Measurements from ENCODE around the gene ZNF787. TPM values are rescaled to one million over a fixed set of nuclear protein-coding genes. Genes with fewer than 3 reads are reported as not detected.
A peak's percentile ranks its signal among the peaks of the same experiment; 100 is the strongest.

Gene ZNF787
- total and polyA plus RNA-seq, 2 of the 13 experiments (the other 11 are each of a cell fraction or from before 2014, with no cell fraction given) = 15.1 to 42.8 TPM

GRCh38 chr19:56144376-56144775 lies 23.3 kb upstream of the ZNF787 start:
- Histone ChIP-seq H4K20me1 (ENCODE audit: insufficient read depth, low read length) (peaks cover 5% of the 10 kb centered on the region; the same call in 1 of the 2 replicates), H3K4me3 (replicated peaks in 1 of 3; ENCODE audit: insufficient read depth in 1 of 3, low read depth in 2 of 3, low read length in 3 of 3) (no peak overlapping the region), H3K4me2 (ENCODE audit: low read depth, low read length) (no peak overlapping the region), H3K27ac (ENCODE audit: extremely low read length, insufficient read depth, low read length) (peak overlapping the region; percentile 100), H3K4me1 (ENCODE audit: insufficient read depth, low read length) (peaks cover 54% of the 10 kb centered on the region), H3K27me3 (ENCODE audit: control insufficient read depth in 1 of 2, insufficient read depth in 2 of 2, low read length in 2 of 2) (no peaks in the 10 kb centered on the region; a peak in 1 of 5 replicates), H3K79me2 (ENCODE audit: insufficient read depth, low read length) (peaks cover 40% of the 10 kb centered on the region), H2AFZ (ENCODE audit: low read length) (no peak overlapping the region), H3K9me3 (ENCODE audit: low read length) (no peaks in the 10 kb centered on the region), H3K9ac (ENCODE audit: insufficient read depth, low read depth, low read length) (peak overlapping the region; percentile 98; the same call in 1 of the 2 replicates), H3K36me3 (replicated peaks in 1 of 2; ENCODE audit: control insufficient read depth in 1 of 2, insufficient read depth in 2 of 2, low read length in 2 of 2) (peaks cover 8 to 25% of the 10 kb centered on the region in 2 experiments; a peak in 4 of 5 replicates)
- no peak for TF ChIP-seq ERF (CRISPR knock-in tag; IDR thresholded peaks at IDR 0.05)
- 0 out of 4 replicates have a peak, but pooled peaks of 1 of the 2 experiments have one; percentile 18 for TF ChIP-seq POLR2A (IDR thresholded peaks at IDR 0.05; ENCODE audit: insufficient read depth in 1 of 2, low read depth in 2 of 2, low read length in 2 of 2)
- TF ChIP-seq ZNF574 (CRISPR knock-in tag; IDR thresholded peaks at IDR 0.05) = 0 out of 2 replicates have a peak, but pooled peaks have one; percentile 22
- ChIA-PET POLR2A (interaction anchor here (2.4 to 4.9 kb wide), 2 partner anchors 9 to 23 kb away, joined by 7 to 52 read pairs; partner anchors contain the start of gene ZNF787), CTCF (ENCODE audit: low intra/inter-chr PET ratio, low total read pairs) (no interaction called here)
- no TSS peak for BruUV-seq (replicated peaks)
- no peak for ATAC-seq
- in situ Hi-C loops (cut with HindIII; ENCODE audit: extremely low pct_ligation_motif_present, low pct_unique_long_range_greater_than_20kb) = no loop called here
- WGBS (ENCODE audit: low lambda C conversion rate) = 95% methylated on average over 6 of the region's 6 CpGs
- FAIRE-seq = no peak
- DNase-seq (ENCODE audit: low spot score) = no peak
- intact Hi-C loops (cut with micrococcal nuclease; ENCODE audit: unreplicated experiment) = no loop called here

- ChIA-PET CTCF (ENCODE audit: low intra/inter-chr PET ratio, low total read pairs) (no interaction called here), POLR2A (interaction anchor here (1.1 to 4.9 kb wide), 19 partner anchors 9 to 459 kb away, joined by 3 to 113 read pairs (median 9); partner anchors contain the start of genes GALP, ZNF787 and ZSCAN5A)
- TF ChIP-seq ZFP90 (CRISPR knock-in tag; IDR thresholded peaks at IDR 0.05; ENCODE audit: borderline replicate concordance) (no peak), KLF13 (CRISPR knock-in tag; IDR thresholded peaks at IDR 0.05) (no peak), NR2F1 (CRISPR knock-in tag; IDR thresholded peaks at IDR 0.05) (peak in 1 of 2 experiments; percentile 17; a peak in 1 of 4 replicates), SALL2 (CRISPR knock-in tag; IDR thresholded peaks at IDR 0.05) (0 out of 2 replicates have a peak, but pooled peaks have one; percentile 30), MAX (IDR thresholded peaks at IDR 0.05) (peak; percentile 52), RARA (CRISPR knock-in tag; IDR thresholded peaks at IDR 0.05) (peak; percentile 30; the same call in 1 of the 2 replicates), ZNF687 (CRISPR knock-in tag; IDR thresholded peaks at IDR 0.05) (peak; percentile 88)
Observed at GRCh38 chr19:56142897-56143434, 21.9 kb upstream of the ZNF787 start.

More at GRCh38 chr19:56142897-56143434, 21.9 kb upstream of the ZNF787 start:
- in situ Hi-C loops (cut with HindIII; ENCODE audit: extremely low pct_ligation_motif_present, low pct_unique_long_range_greater_than_20kb) = no loop called here
- 50% methylated on average over 1 of the region's 4 CpGs for WGBS (ENCODE audit: low lambda C conversion rate)
- Histone ChIP-seq H3K27ac (ENCODE audit: extremely low read length, insufficient read depth, low read length) (peak overlapping the region; percentile 100), H3K27me3 (ENCODE audit: control insufficient read depth in 1 of 2, insufficient read depth in 2 of 2, low read length in 2 of 2) (no peaks in the 10 kb centered on the region; a peak in 1 of 5 replicates), H3K4me3 (replicated peaks in 1 of 3; ENCODE audit: insufficient read depth in 1 of 3, low read depth in 2 of 3, low read length in 3 of 3) (peak overlapping the region; percentile 25 to 83 (median 36); a peak in 4 of 6 replicates), H3K79me2 (ENCODE audit: insufficient read depth, low read length) (peaks cover 40% of the 10 kb centered on the region), H3K9me3 (ENCODE audit: low read length) (no peaks in the 10 kb centered on the region), H3K36me3 (replicated peaks in 1 of 2; ENCODE audit: control insufficient read depth in 1 of 2, insufficient read depth in 2 of 2, low read length in 2 of 2) (peaks cover 6 to 15% of the 10 kb centered on the region in 2 experiments; a peak in 4 of 5 replicates), H2AFZ (ENCODE audit: low read length) (no peak overlapping the region), H4K20me1 (ENCODE audit: insufficient read depth, low read length) (no peaks in the 10 kb centered on the region; the same call in 1 of the 2 replicates), H3K9ac (ENCODE audit: insufficient read depth, low read depth, low read length) (peak overlapping the region; percentile 98), H3K4me1 (ENCODE audit: insufficient read depth, low read length) (peaks cover 68% of the 10 kb centered on the region), H3K4me2 (ENCODE audit: low read depth, low read length) (peak overlapping the region; percentile 94)
- intact Hi-C loops (cut with micrococcal nuclease; ENCODE audit: unreplicated experiment) = loop anchor here (2.0 kb wide), 1 partner anchor 38 kb away; no protein-coding TSS in a partner anchor
- ATAC-seq (peak; percentile 7), DNase-seq (ENCODE audit: low spot score) (no peak), FAIRE-seq (peak; percentile 81)
- BruUV-seq (replicated peaks) = no TSS peak

Data from HepG2 (cell line).